ENCODE results near the gene GRID2. TPM values are rescaled to one million over a fixed set of nuclear protein-coding genes. Genes with fewer than 3 reads are reported as not detected.

The GRID2 gene
- polyA plus RNA-seq, 1 of the 3 experiments (the other 2 are of a cell fraction), result not detected

- TF ChIP-seq IRF3 (IDR thresholded peaks at IDR 0.05; ENCODE audit: low read depth, low read length) (no peak), PBX3 (IDR thresholded peaks at IDR 0.05) (no peak), MEF2A (IDR thresholded peaks at IDR 0.05; ENCODE audit: borderline replicate concordance, low read depth) (no peak), TAF1 (IDR thresholded peaks at IDR 0.05; ENCODE audit: borderline replicate concordance, low read depth, low read length) (no peak), RAD21 (IDR thresholded peaks at IDR 0.05; ENCODE audit: low read length) (no peak), CTCF (IDR thresholded peaks at IDR 0.05) (no peak), CHD2 (IDR thresholded peaks at IDR 0.05; ENCODE audit: low read length, partially characterized antibody) (no peak), MAX (IDR thresholded peaks at IDR 0.05; ENCODE audit: low read depth) (no peak), FOSL2 (IDR thresholded peaks at IDR 0.05; ENCODE audit: borderline replicate concordance, low read depth) (no peak), ELF1 (IDR thresholded peaks at IDR 0.05) (no peak)
Observed at GRCh38 chr4:92328095-92328494, 24.3 kb downstream of the GRID2 start (continued).

- POLR2A ChIA-PET, result no interaction called here
- H3K4me3 ChIP-seq (ENCODE audit: low read depth in 2 of 2, low read length in 1 of 2), result no peak overlapping the region; a peak in 1 of 4 replicates
Observed at GRCh38 chr4:92333016-92333415, 29.2 kb downstream of the GRID2 start.

More at GRCh38 chr4:92333016-92333415, 29.2 kb downstream of the GRID2 start:
- H3K27me3 ChIP-seq (ENCODE audit: insufficient read depth), result no peaks in the 10 kb centered on the region
- no CpG with 5 or more reads among the region's 2 CpGs for WGBS (ENCODE audit: low lambda C conversion rate)
- no peaks in the 10 kb centered on the region for H3K79me2 ChIP-seq (ENCODE audit: insufficient read depth)
- H3K4me1 ChIP-seq (ENCODE audit: control insufficient read depth in 1 of 2, insufficient read depth in 2 of 2, low read depth in 1 of 2, low read length in 1 of 2), result no peaks in the 10 kb centered on the region; a peak in 1 of 4 replicates
- H3K9me2 ChIP-seq, result no peaks in the 10 kb centered on the region
- no peaks in the 10 kb centered on the region for H3K9me3 ChIP-seq
- CTCF ChIA-PET, result no interaction called here
- no peaks in the 10 kb centered on the region for H4K20me1 ChIP-seq (ENCODE audit: insufficient read depth)
- H3F3A ChIP-seq (replicated peaks; ENCODE audit: insufficient read depth), result no peaks in the 10 kb centered on the region
- no peak overlapping the region for H2AFZ ChIP-seq (ENCODE audit: low read depth)
- TF ChIP-seq SMC3 (IDR thresholded peaks at IDR 0.05; ENCODE audit: low read depth, low read length) (no peak), CHD2 (IDR thresholded peaks at IDR 0.05; ENCODE audit: low read length, partially characterized antibody) (no peak), RFX5 (IDR thresholded peaks at IDR 0.05; ENCODE audit: low read length) (no peak), MAX (IDR thresholded peaks at IDR 0.05; ENCODE audit: low read depth) (no peak), CTCF (IDR thresholded peaks at IDR 0.05) (no peak), GABPA (IDR thresholded peaks at IDR 0.05; ENCODE audit: low read depth) (no peak), PBX3 (IDR thresholded peaks at IDR 0.05) (no peak), TCF12 (IDR thresholded peaks at IDR 0.05) (no peak), TAF1 (IDR thresholded peaks at IDR 0.05; ENCODE audit: borderline replicate concordance, low read depth, low read length) (no peak), USF2 (IDR thresholded peaks at IDR 0.05; ENCODE audit: borderline replicate concordance, low read depth, low read length) (no peak), YY1 (IDR thresholded peaks at IDR 0.05; ENCODE audit: low read depth) (no peak), USF1 (IDR thresholded peaks at IDR 0.05; ENCODE audit: borderline replicate concordance, low read depth) (no peak), POLR2AphosphoS5 (IDR thresholded peaks at IDR 0.05; ENCODE audit: low read depth, low read length) (no peak), MEF2A (IDR thresholded peaks at IDR 0.05; ENCODE audit: borderline replicate concordance, low read depth) (no peak), IRF3 (IDR thresholded peaks at IDR 0.05; ENCODE audit: low read depth, low read length) (no peak), EZH2phosphoT487 (IDR thresholded peaks at IDR 0.05; ENCODE audit: borderline replicate concordance, low read depth) (no peak)
- no peaks in the 10 kb centered on the region for H3K36me3 ChIP-seq (replicated peaks in 1 of 2; ENCODE audit: control insufficient read depth in 1 of 2, insufficient read depth in 2 of 2, low read length in 1 of 2)
- no peak overlapping the region for H3K9ac ChIP-seq
- H3K27ac ChIP-seq (ENCODE audit: low read depth in 2 of 2, low read length in 1 of 2), result no peak overlapping the region
- DNase-seq, result no peak
- no peak overlapping the region for H3K4me2 ChIP-seq

All from SK-N-SH (cell line).